Measurements from ENCODE around the gene PPP1R14C. TPM values are rescaled to one million over a fixed set of nuclear protein-coding genes. Genes with fewer than 3 reads are reported as not detected.

The PPP1R14C gene
- total RNA-seq, 6 donors from 2014 or later: 12.0 to 34.5 (median 16.8) TPM

DNA sequence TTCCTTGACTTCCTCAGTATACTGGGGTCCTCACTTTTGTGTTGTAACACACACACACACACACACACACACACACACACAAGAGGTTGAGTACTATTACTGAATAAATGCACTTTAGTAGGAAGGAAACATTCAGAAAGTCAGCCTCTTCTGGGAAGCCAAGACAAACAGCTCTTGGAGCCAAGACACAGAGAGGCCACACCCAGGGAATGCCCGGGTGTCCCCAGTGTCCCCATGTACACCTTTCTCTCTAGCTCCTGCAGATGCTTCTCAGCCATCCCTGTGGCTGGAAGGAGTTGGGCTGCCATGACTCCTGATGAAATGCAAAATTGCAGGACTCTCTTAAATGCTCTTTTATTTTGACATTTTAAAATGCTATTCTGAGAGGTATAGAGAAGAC lies 70.5 kb downstream of the PPP1R14C start:
- DNase-seq (peak in 1 of 2 donors; percentile 54), ATAC-seq (ENCODE audit: low FRiP score in 2 of 2) (no peak)
- Histone ChIP-seq H3K9me3 (no peaks in the 10 kb centered on the region), H3K27ac (no peak overlapping the region), H3K27me3 (no peaks in the 10 kb centered on the region), H3K36me3 (no peaks in the 10 kb centered on the region), H3K4me3 (no peak overlapping the region), H3K4me1 (peaks cover 0 to 6% (median 0%) of the 10 kb centered on the region in 4 donors)
- TF ChIP-seq POLR2A (IDR thresholded peaks at IDR 0.05) (no peak), EP300 (IDR thresholded peaks at IDR 0.05) (no peak), CTCF (IDR thresholded peaks at IDR 0.05) (no peak), POLR2AphosphoS5 (IDR thresholded peaks at IDR 0.05) (no peak)
- WGBS, 2 donors: 38 to 56% methylated on average over 1 of the region's 1 CpG

GRCh38 chr6:150214310-150214709 lies 71.5 kb downstream of the PPP1R14C start:
- no peak for TF ChIP-seq POLR2A (IDR thresholded peaks at IDR 0.05)
- no peak overlapping the region for H3K27ac ChIP-seq
- DNase-seq: no peak
- no peaks in the 10 kb centered on the region for H3K9me3 ChIP-seq
- no peaks in the 10 kb centered on the region for H3K36me3 ChIP-seq
- no peak overlapping the region for H3K4me3 ChIP-seq
- no peaks in the 10 kb centered on the region for H3K27me3 ChIP-seq
- peaks cover 0 to 6% (median 0%) of the 10 kb centered on the region in 4 donors for H3K4me1 ChIP-seq
- ATAC-seq (ENCODE audit: low FRiP score in 2 of 2): no peak

DNA sequence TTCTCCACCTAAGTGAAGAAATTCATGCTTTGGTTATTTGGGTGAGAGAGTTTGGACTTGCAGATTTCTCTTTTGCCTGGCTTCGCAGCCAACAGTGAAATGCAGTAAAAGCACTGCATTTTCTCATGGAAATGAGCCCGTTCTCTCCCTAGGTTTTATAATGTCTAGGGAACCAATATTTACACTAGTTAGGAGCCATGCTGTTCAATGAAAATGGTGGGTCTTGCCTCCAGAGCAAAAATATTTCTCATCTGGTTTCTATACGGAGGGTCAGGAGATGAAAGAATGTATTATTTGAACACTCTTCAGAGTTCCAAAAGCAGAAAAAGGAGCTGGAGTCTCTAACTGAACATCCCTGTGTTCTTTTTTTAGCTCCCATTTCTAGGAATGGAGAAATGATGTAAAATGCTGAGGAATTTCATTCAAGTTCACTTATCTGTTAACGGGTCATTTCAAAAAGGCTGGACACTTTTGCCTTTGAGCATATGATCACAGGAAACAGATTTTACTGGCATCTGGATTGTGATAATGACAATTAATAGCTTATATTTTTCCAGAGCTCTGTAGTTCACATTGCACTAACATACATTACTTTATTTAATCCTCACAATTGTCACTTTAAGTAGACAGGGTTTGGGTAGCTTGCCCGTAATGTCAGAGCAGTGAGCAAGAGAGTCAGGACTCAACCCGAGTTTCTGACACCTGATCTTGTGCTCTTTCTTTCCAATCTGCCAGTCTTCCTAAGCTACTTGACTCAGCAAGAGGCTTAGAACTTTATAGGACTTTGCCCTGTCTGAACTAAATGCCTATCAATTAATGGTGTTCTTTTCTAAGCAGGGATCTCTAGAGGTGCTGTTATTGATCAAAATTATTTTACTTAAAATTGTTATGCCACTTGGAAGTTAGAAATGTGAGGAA lies 78.0 kb downstream of the PPP1R14C start:
- Histone ChIP-seq H3K4me1 (no peaks in the 10 kb centered on the region), H3K27me3 (no peaks in the 10 kb centered on the region), H3K4me3 (no peak overlapping the region), H3K36me3 (no peaks in the 10 kb centered on the region), H3K27ac (no peak overlapping the region), H3K9me3 (no peaks in the 10 kb centered on the region)
- TF ChIP-seq POLR2AphosphoS5 (IDR thresholded peaks at IDR 0.05) (no peak), POLR2A (IDR thresholded peaks at IDR 0.05) (no peak), CTCF (IDR thresholded peaks at IDR 0.05) (no peak), EP300 (IDR thresholded peaks at IDR 0.05) (no peak)
- 67% methylated on average over 6 of the region's 6 CpGs for WGBS, 2 donors
- ATAC-seq (ENCODE audit: low FRiP score in 2 of 2) (no peak), DNase-seq (no peak)

GRCh38 chr6:150224820-150225219 lies 82.0 kb downstream of the PPP1R14C start:
- Histone ChIP-seq H3K27ac (no peak overlapping the region), H3K4me1 (no peaks in the 10 kb centered on the region), H3K4me3 (no peak overlapping the region), H3K9me3 (no peaks in the 10 kb centered on the region), H3K36me3 (no peaks in the 10 kb centered on the region), H3K27me3 (no peaks in the 10 kb centered on the region)
- ATAC-seq (ENCODE audit: low FRiP score in 2 of 2) (no peak), DNase-seq (no peak)
- WGBS, 2 donors: 79 to 91% methylated on average over 3 of the region's 3 CpGs
- no peak for TF ChIP-seq POLR2AphosphoS5 (IDR thresholded peaks at IDR 0.05)
- TF ChIP-seq POLR2A (IDR thresholded peaks at IDR 0.05): no peak
- no peak for TF ChIP-seq CTCF (IDR thresholded peaks at IDR 0.05)
- no peak for TF ChIP-seq EP300 (IDR thresholded peaks at IDR 0.05)

DNA sequence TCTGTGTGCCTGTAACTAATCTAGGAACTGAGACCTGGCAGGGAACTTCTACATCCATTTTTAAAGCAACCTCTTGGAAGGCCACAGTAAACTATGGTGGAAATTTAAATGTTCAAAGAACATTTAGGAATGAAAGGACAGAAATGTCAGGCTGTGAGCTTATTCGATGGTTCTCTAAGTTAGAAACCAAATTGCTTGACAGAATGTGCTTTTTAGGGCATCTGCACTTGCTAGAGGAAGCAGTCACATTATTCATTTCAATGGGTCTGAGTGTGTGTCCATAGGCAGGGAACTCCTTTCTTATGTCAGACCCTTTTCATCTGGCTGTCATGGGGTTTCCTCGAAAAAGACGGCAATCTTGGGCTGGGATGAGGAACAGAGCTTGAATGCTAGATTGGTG lies 84.4 kb downstream of the PPP1R14C start:
- no peak overlapping the region for H3K27ac ChIP-seq
- WGBS, 2 donors: 89 to 94% methylated on average over 3 of the region's 3 CpGs
- no peak for DNase-seq
- no peaks in the 10 kb centered on the region for H3K27me3 ChIP-seq
- H3K36me3 ChIP-seq: no peaks in the 10 kb centered on the region
- H3K4me3 ChIP-seq: no peak overlapping the region
- no peak for ATAC-seq (ENCODE audit: low FRiP score in 2 of 2)
- TF ChIP-seq POLR2AphosphoS5 (IDR thresholded peaks at IDR 0.05) (no peak), EP300 (IDR thresholded peaks at IDR 0.05) (no peak), CTCF (IDR thresholded peaks at IDR 0.05) (no peak), POLR2A (IDR thresholded peaks at IDR 0.05) (no peak)
- no peaks in the 10 kb centered on the region for H3K4me1 ChIP-seq
- H3K9me3 ChIP-seq: no peaks in the 10 kb centered on the region
